Measurements from ENCODE around the gene FAM241A. TPM values are rescaled to one million over a fixed set of nuclear protein-coding genes. Genes with fewer than 3 reads are reported as not detected.
"Not testable (repeated sequence)": the region's sequence is repeated elsewhere in the genome, so short reads cannot be mapped to it uniquely, and the experiment has no call there.

Gene FAM241A
- total RNA-seq, 2 donors from 2014 or later: 0.13 to 0.18 TPM

DNA sequence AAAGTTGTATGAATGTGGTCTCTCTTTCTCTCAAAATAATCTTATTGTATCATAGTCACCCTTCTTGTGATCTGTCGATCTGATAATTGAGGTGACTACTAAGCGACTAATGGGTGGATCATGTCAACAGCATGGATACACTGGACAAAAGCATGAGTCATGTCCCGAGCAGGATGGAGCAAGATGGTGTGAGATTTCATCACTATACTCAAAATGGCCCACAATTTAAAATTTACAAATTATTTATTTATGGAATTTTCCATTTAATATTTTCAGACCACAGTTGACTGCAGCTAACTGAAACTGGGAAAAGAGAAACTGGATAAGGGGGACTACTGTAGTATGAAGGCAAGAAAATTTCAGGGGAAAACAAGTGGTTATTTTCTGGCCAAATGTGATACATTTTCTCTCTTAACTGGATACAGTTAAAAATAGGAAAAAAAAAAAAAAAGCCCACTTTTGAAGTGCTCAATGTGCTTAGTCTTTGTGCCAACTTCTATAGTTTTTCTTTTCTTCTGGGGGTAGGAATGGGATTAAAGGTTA lies 25.3 kb downstream of the FAM241A start:
- no peaks in the 10 kb centered on the region for H3K9me3 Mint-ChIP-seq
- no peaks in the 10 kb centered on the region for H3K4me1 Mint-ChIP-seq
- Histone ChIP-seq H3K9me3 (ENCODE audit: control insufficient read depth, low read length) (no peaks in the 10 kb centered on the region), H3K4me3 (ENCODE audit: low read length) (no peak overlapping the region), H3K9ac (ENCODE audit: extremely low read depth, low read length, poor library complexity, severe bottlenecking) (no peak overlapping the region), H3K4me1 (ENCODE audit: control insufficient read depth, insufficient read depth, low read length) (no peaks in the 10 kb centered on the region), H3K36me3 (ENCODE audit: control insufficient read depth, insufficient read depth, low read length) (no peaks in the 10 kb centered on the region), H3K27me3 (ENCODE audit: control insufficient read depth, insufficient read depth, low read length, poor library complexity, severe bottlenecking) (no peaks in the 10 kb centered on the region), H3K27ac (ENCODE audit: low read depth, low read length) (no peak overlapping the region)
- no peak for DNase-seq
- no peaks in the 10 kb centered on the region for H3K27me3 Mint-ChIP-seq (ENCODE audit: insufficient read depth)
- TF ChIP-seq, protein P1, sequence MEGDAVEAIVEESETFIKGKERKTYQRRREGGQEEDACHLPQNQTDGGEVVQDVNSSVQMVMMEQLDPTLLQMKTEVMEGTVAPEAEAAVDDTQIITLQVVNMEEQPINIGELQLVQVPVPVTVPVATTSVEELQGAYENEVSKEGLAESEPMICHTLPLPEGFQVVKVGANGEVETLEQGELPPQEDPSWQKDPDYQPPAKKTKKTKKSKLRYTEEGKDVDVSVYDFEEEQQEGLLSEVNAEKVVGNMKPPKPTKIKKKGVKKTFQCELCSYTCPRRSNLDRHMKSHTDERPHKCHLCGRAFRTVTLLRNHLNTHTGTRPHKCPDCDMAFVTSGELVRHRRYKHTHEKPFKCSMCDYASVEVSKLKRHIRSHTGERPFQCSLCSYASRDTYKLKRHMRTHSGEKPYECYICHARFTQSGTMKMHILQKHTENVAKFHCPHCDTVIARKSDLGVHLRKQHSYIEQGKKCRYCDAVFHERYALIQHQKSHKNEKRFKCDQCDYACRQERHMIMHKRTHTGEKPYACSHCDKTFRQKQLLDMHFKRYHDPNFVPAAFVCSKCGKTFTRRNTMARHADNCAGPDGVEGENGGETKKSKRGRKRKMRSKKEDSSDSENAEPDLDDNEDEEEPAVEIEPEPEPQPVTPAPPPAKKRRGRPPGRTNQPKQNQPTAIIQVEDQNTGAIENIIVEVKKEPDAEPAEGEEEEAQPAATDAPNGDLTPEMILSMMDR (conservative IDR thresholded peaks at IDR 0.05): no peak
- H3K4me3 Mint-ChIP-seq: no peak overlapping the region
- WGBS, 2 experiments (ENCODE audit: insufficient coverage in 1 of 2, insufficient read length in 1 of 2): 86 to 96% methylated on average over 2 to 3 of the region's 3 CpGs
- H3K36me3 Mint-ChIP-seq (ENCODE audit: low read depth): no peaks in the 10 kb centered on the region
- no peak overlapping the region for H3K27ac Mint-ChIP-seq

DNA sequence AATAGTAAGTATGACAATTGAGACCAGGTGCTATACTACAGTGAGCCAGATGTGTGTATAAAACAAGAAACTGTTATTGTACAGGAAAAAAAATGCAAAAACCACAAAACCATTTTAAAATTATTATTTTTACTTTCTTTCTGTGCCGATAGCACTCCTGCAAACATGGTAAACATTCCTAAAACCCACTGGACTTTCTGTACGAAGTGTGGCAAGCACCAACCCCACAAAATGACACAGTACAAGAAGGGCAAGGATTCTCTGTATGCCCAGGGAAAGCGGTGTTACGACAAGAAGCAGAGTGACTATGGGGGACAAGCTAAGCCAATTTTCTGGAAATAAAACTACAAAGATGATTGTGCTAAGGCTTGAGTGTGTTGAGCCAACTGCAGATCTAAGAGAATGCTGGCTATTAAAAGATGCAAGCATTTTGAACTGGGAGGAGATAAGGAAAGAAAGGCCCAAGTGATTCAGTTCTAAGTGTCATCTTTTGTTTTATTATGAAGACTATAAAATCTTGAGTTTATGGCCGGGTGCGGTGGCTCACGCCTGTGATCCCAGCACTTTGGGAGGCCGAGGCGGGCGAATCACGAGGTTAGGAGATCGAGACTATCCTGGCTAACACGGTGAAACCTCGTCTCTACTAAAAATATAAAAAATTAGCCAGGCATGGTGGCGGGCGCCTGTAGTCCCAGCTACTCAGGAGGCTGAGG lies 26.0 kb downstream of the FAM241A start:
- H3K4me3 ChIP-seq (ENCODE audit: low read length); H3K9me3 ChIP-seq (ENCODE audit: control insufficient read depth, low read length); H3K27ac ChIP-seq (ENCODE audit: low read depth, low read length); H3K4me1 ChIP-seq (ENCODE audit: control insufficient read depth, insufficient read depth, low read length); H3K9me3 Mint-ChIP-seq; H3K27me3 Mint-ChIP-seq (ENCODE audit: insufficient read depth); H3K9ac ChIP-seq (ENCODE audit: extremely low read depth, low read length, poor library complexity, severe bottlenecking); H3K4me3 Mint-ChIP-seq; H3K36me3 ChIP-seq (ENCODE audit: control insufficient read depth, insufficient read depth, low read length); H3K36me3 Mint-ChIP-seq (ENCODE audit: low read depth); H3K27me3 ChIP-seq (ENCODE audit: control insufficient read depth, insufficient read depth, low read length, poor library complexity, severe bottlenecking); H3K27ac Mint-ChIP-seq; H3K4me1 Mint-ChIP-seq; DNase-seq: not testable (repeated sequence)
- 92 to 94% methylated on average over 6 to 16 of the region's 16 CpGs for WGBS, 2 experiments (ENCODE audit: insufficient coverage in 1 of 2, insufficient read length in 1 of 2)

DNA sequence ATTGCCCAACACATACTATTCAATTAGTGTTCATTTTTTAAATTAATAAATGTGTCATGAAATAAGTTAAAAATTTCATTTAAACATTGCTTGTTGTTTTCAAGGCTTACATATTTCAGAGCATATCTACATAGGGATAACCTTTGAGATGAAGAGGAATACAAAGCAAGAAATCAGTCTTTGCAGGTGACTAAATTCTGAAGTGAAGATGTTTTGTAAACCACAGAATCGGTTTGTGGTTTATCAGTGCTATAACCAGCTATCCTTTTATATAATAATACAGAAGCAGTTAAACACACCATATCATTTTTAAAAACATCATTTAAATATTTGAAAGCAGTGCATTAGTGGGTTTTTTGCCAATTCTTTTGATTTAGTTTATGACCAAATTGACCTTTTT lies 26.9 kb downstream of the FAM241A start:
- no peak overlapping the region for H3K27ac Mint-ChIP-seq

More for the DNA sequence above, 26.9 kb downstream of the FAM241A start:
- Histone ChIP-seq H3K36me3 (ENCODE audit: control insufficient read depth, insufficient read depth, low read length) (no peaks in the 10 kb centered on the region), H3K4me3 (ENCODE audit: low read length) (no peak overlapping the region), H3K9ac (ENCODE audit: extremely low read depth, low read length, poor library complexity, severe bottlenecking) (no peak overlapping the region), H3K27ac (ENCODE audit: low read depth, low read length) (no peak overlapping the region), H3K4me1 (ENCODE audit: control insufficient read depth, insufficient read depth, low read length) (no peaks in the 10 kb centered on the region), H3K27me3 (ENCODE audit: control insufficient read depth, insufficient read depth, low read length, poor library complexity, severe bottlenecking) (no peaks in the 10 kb centered on the region), H3K9me3 (ENCODE audit: control insufficient read depth, low read length) (no peaks in the 10 kb centered on the region)
- Mint-ChIP-seq H3K36me3 (ENCODE audit: low read depth) (no peaks in the 10 kb centered on the region), H3K9me3 (no peaks in the 10 kb centered on the region), H3K27me3 (ENCODE audit: insufficient read depth) (no peaks in the 10 kb centered on the region), H3K4me1 (no peaks in the 10 kb centered on the region), H3K4me3 (no peak overlapping the region)
- TF ChIP-seq, protein P1 (conservative IDR thresholded peaks at IDR 0.05): no peak
- DNase-seq: no peak
- WGBS, 2 experiments (ENCODE audit: insufficient coverage in 1 of 2, insufficient read length in 1 of 2): no CpG with 5 or more reads among the region's 1 CpG

All from endodermal cell (in vitro differentiated cells).